KOPT-K1 (cell line): Measurements from ENCODE around the gene NFIB.

Experiments
- H3K27ac ChIP-seq: fragments of 200-600 bp; sonication (generic); 2 replicates; pipeline ENCODE4 v1.5.1; 2016; ENCODE audit warnings: antibody characterized with exemption, mild to moderate bottlenecking, low read depth, low read length; ENCODE audit not compliant: poor library complexity, severe bottlenecking
- H3K36me3 ChIP-seq: fragments of 200-600 bp; sonication (generic); 2 replicates; pipeline ENCODE4 v1.5.1; 2017; ENCODE audit warnings: antibody characterized with exemption, mild to moderate bottlenecking, low read length, moderate library complexity; ENCODE audit not compliant: insufficient read depth
- H3K9me3 ChIP-seq: fragments of 200-600 bp; sonication (generic); 2 replicates; pipeline ENCODE4 v1.5.1; 2017; ENCODE audit warnings: antibody characterized with exemption, low read length, mild to moderate bottlenecking; ENCODE audit not compliant: insufficient read depth, poor library complexity, severe bottlenecking

Gene NFIB

DNA sequence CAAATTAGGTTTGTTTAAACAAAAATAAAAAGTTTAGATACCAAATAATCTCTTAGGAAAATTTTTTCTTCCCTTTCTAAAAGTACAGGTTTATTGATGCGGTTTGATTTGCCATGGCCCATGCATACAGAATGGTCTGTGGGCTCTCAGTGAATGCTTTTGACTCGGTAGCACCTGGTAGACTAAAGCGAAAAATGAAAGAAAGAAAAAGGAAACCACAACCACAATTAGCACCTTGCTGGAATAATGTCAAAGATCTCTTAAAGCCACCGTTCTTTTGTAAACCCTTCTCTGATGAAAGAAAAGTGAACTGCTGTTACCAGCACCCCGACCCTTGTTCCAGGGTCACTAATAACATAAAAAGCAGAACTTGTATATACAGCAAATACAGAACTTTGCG is 157.9 kb downstream of the NFIB start:
- H3K9me3 ChIP-seq = no peaks in the 10 kb centered on the region
- no peaks in the 10 kb centered on the region for H3K36me3 ChIP-seq
- H3K27ac ChIP-seq = no peak overlapping the region

DNA sequence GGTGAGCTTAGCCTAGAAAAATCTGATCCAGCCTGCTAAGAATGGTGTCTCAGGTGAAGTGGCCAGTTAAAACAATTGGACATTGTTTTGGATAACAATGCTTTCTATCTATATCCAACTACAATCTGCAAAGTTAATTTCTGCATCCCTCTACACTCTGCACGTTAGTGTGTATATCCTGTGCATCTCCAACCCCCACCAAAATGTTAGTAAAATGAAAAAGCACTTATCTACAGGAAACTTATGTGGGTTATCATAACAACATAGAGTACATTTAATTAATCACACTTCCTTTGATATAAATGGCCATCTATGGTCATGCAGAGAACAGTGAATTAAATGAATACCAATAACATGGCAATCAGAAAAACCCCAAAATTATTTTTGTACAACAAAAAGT is 158.7 kb downstream of the NFIB start:
- Histone ChIP-seq H3K9me3 (no peaks in the 10 kb centered on the region), H3K36me3 (no peaks in the 10 kb centered on the region), H3K27ac (no peak overlapping the region)

DNA sequence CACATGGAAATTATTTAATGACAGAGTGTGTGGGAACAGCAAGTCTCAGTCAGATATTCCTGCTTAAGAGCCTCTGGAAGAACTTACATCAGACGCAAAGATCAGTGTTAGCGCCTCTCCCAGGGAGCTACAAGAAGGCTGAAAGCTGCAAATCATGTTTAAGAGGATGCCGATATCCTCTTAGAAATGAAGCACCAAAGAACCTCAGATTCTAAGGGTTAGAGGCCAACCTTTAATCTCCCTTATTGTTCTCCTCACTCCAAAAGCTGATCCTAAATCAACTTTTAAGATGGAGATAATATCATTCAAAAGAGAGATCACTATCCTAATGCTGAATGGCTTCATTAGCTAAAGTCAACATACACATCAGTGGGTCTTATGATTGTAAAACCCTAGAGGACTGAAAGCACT is 160.6 kb downstream of the NFIB start:
- no peaks in the 10 kb centered on the region for H3K9me3 ChIP-seq
- no peaks in the 10 kb centered on the region for H3K36me3 ChIP-seq
- no peak overlapping the region for H3K27ac ChIP-seq

DNA sequence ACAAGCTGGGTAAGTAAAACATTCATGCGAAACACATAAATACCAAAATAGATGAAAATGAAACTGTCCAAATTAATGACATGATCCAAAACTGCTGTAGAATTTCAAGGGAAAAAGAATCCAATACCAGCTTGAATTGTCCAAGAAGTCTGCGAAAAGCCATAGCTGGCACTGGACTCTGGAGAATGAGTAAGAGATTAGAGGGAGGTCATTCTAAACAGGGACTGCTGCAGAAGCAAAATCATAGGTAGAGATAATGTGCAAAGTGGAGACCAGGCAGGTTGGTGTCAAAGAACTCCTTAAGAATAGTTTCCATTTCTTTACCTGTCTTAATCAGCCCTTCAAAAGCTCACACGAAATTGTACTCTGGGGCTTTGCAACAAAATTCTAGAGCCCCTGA is 162.5 kb downstream of the NFIB start:
- H3K9me3 ChIP-seq = no peaks in the 10 kb centered on the region
- H3K27ac ChIP-seq = no peak overlapping the region
- H3K36me3 ChIP-seq = no peaks in the 10 kb centered on the region

DNA sequence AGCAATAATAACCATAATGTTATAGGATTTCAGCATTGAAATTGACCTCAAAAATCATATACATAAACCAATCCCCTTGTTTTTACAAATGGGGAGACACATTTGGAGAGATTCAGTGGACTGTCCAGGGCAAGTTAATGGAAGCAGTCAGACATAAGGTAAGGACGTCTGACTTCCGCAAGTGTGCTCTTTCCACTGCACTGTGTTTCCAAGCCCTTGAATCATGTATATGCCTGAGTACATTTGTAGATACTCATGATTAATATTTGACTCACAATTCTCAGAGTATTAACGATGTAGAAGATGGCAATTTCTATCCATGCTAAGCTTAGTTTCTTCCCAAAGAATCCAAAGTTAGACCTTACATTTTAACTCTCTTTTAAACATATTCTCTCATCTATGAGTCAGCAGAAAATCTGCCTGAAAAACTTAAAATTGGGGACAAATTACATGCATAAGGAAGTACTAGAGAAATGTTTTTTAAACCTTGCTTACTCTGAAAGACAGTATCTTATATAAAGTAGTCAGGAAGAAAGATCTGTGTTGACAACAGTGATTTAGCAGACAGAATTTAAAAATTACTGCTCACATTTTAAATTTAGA is 165.3 kb downstream of the NFIB start:
- Histone ChIP-seq H3K9me3 (no peaks in the 10 kb centered on the region), H3K27ac (no peak overlapping the region), H3K36me3 (no peaks in the 10 kb centered on the region)

DNA sequence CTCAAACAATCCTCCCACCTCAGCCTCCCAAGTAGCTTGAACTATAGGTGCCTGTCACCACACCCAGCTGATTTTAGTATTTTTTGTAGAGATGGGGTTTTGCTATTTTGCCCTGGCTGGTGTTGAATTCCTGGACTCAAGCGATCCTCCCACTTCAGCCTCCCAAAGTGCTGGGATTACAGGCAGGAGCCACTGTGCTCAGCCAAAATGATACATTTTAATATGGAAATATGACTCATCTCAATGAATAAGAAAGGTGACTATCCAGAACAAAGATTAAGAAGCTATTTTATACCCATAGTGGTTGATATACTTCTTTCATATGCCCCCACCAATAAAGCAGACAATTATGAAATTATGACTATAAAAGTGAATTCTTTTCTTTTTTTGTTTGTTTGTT is 166.2 kb downstream of the NFIB start:
- Histone ChIP-seq H3K27ac (no peak overlapping the region), H3K36me3 (no peaks in the 10 kb centered on the region), H3K9me3 (no peaks in the 10 kb centered on the region)

DNA sequence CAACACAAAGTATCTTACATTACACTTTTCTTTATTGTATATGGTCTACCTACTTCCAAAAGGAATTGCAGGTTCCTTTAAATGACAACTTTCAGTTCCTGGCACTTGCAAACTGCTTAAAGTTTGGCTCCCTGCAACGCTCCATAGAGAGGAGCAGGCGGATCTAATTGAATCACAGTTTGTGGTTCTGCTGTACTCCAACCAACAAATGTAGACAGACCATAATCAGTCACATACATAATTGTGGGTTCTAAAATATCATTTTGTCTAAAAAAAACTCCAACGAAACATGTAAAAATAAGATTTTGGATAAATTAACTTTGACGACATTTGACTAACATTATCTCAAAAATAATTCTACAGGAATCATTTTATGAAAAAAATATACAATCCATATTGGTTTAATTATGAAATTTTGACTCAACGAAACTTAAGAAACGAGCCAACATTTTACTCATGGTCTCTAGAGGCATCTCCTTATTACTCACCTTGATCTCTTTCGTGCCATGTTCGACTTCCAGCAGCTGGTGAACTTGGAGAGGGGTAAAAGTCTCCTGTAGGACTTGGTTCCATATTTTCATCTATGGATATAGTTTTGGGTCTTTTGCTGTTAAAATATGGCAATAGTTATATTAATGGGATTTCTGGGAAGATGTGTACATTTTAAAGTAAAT is 167.6 kb downstream of the NFIB start:
- Histone ChIP-seq H3K36me3 (no peaks in the 10 kb centered on the region), H3K9me3 (no peaks in the 10 kb centered on the region), H3K27ac (no peak overlapping the region)

DNA sequence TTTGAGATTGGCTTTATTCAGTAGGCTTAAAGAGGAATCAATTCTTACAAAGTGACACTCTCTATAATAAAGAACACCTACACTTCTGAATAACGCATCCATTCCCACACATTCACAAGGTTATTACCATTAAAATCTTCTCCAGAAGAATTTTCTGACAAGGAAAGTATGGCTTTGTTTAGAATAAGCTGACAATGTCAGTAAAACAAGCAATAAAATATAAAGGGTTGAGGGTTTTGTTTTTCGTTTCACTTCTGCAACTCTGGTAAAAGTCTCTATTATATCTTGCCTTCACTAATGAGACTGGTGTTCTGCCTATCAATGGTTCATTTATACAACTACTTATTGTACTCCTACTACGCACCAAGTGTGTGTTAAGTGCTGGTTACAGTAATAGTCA is 169.7 kb downstream of the NFIB start:
- H3K36me3 ChIP-seq = no peaks in the 10 kb centered on the region
- no peaks in the 10 kb centered on the region for H3K9me3 ChIP-seq

DNA sequence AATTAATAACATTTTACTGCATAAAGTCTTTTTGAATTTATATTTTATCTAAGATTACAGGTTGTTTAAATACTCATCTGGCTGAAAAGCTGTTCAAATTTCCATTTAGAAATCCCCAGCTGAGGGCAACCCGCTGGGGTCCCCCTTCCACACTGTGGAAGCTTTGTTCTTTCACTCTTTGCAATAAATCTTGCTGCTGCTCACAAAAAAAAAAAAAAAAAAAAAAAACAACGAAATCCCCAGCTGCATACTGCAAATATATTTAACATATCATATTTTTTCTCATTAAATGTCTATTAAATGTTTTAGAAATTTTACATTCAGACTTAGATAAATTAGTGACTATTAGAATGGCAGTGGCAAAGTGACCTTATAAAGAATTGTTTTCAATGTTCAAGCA is 172.2 kb downstream of the NFIB start:
- H3K9me3 ChIP-seq = no peaks in the 10 kb centered on the region
- no peaks in the 10 kb centered on the region for H3K36me3 ChIP-seq
- no peak overlapping the region for H3K27ac ChIP-seq

More for the DNA sequence above, 169.7 kb downstream of the NFIB start:
- no peak overlapping the region for H3K27ac ChIP-seq

DNA sequence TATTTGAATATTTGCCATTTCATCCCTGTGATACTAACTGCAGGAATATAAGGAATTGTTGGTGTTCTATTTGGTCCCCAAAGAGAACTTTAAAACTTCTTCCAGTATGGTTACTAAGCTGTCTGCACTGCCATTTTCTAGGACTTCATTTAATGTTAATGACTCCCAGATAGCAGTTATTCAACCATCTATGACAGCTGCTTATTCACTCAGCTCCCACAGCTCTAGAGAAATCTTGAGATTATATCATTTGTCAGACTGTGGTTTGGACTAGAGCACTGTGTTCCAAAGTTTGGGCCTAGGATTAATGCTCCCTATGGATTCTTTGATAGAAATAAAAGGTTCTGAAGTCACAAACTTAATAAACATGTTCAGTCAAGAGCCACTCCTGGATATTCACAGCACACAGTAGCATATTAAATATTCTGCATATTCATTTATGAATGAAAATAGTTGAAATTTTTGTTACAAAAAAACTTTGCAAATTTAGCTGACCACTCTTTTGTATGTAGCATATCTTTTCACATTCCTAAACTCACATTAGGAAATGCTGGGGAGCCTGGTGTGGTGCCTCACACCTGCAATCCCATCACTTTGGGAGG is 173.7 kb downstream of the NFIB start:
- H3K9me3 ChIP-seq = no peaks in the 10 kb centered on the region
- H3K27ac ChIP-seq = no peak overlapping the region
- no peaks in the 10 kb centered on the region for H3K36me3 ChIP-seq

DNA sequence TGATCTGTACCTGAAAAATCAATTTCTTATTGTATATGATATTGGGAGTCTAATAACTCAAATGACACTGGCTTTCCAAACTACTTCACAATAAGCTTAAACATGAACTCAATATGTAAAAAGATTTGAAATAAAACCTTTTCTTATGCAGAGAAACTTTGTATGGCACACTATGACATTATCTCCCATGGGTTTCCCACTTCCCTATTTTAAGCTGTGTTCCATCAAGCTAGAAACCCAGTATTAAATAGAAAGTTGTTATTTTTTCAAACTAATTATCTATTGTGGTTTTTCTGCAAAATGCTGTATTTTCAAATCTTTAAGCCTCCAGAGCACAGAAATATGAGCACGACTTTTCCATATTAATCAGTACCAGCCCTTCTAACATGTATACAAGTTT is 174.7 kb downstream of the NFIB start:
- H3K27ac ChIP-seq = no peak overlapping the region
- H3K36me3 ChIP-seq = no peaks in the 10 kb centered on the region
- no peaks in the 10 kb centered on the region for H3K9me3 ChIP-seq

DNA sequence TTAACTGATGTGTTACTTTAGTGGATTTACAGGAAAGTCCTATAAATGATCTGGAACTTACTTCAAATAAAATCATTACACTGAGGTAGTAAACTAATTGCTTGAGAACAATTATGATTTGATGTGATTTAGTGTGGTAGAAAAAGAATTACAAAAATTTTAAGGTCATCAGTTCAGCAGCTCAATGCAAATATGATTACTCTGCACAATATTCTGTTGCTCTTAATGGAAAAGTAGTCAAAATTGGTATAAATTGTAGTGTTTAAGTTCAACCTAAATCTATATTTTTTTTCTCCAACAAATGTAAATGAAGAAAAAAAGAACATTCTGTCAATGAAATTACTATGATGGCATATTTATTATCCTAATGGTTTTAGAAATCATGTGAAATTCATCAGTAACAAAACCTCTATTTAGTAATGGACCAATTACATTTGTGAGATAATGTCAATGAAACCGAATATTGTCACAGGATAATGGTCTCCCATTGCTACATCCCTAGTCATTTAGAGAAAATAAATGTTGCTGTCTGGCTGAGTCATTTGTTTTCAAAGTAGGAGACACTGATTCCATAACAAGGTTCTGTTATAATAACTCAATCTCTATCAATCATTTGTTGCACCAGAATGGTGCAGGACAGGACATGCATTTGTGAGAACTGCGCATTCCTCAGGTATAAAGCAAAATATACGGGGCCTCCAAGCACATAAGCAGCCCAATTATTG is 177.1 kb downstream of the NFIB start:
- Histone ChIP-seq H3K9me3 (no peaks in the 10 kb centered on the region), H3K36me3 (no peaks in the 10 kb centered on the region), H3K27ac (no peak overlapping the region)

DNA sequence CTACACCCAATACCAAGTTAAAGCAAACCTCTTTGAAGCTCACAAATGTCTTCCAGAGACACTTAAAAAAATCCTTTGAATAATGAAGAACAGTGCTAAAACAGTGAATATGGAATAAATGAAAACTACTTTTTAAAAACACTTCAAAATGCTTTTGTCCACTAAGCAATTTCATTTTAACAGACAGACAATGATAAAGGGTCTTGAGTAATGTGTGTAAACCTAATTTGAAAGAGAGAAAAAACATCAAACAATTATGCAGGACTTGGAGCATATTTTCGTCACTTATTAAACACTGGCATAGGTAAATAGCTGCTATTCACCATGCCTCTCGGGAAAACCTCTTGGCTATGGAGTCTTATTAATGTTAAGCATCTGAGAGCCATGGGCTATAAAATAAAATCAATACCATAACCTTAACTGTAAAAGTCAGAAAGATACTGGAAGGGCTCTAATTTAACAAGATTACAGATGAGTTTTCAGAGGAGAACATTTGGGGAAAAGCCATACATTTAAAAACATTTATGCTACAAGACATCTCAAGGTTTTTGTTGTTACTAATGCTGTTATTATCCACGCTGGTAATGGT is 177.8 kb downstream of the NFIB start:
- Histone ChIP-seq H3K27ac (no peak overlapping the region), H3K36me3 (no peaks in the 10 kb centered on the region), H3K9me3 (no peaks in the 10 kb centered on the region)

DNA sequence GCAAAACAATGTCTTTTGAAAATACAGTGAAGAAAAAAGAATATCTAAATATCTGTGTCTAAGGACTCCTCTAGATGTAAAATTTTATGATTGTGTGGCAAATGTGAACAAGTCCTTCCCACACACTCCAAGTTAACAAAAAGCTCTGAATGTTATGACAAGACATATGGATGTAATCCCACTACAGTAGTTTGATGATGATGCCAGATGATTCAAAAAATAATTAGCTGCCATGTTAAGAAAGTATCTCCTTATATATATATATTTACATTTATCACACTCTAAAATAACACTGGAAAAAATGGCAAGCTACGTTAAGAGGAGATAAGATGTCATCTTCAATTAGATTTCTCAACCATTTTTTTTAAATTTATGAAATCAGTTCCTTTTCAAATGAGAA is 178.5 kb downstream of the NFIB start:
- H3K27ac ChIP-seq = no peak overlapping the region
- no peaks in the 10 kb centered on the region for H3K36me3 ChIP-seq
- no peaks in the 10 kb centered on the region for H3K9me3 ChIP-seq

DNA sequence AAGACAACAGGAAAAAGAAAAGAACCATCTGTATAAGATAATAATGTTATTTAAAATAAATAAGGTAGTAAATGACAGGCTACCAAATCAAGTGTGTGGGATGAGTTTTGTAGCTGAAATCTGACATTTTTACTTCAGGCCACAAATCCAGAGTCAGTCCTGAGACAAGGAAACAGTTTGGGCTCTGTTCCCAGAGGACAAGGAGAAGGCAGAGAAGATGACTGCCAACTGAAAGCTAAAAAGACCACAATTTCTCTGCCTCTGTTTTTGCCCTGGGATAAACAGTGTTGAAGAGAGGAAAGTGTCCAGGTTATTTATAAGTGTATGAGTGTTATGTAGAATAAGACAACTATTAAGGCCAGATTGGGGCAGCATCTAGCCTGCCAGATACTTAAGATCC is 180.5 kb downstream of the NFIB start:
- H3K27ac ChIP-seq = no peak overlapping the region
- H3K36me3 ChIP-seq = no peaks in the 10 kb centered on the region
- H3K9me3 ChIP-seq = no peaks in the 10 kb centered on the region
